ENCODE data around the gene USP28. TPM values are rescaled to one million over a fixed set of nuclear protein-coding genes. Genes with fewer than 3 reads are reported as not detected.

The USP28 gene
- polyA plus RNA-seq, 2 of the 4 experiments (the other 2 are of a cell fraction), result 15.4 to 31.3 TPM

GRCh38 chr11:113833151-113833550 lies 42.2 kb downstream of the USP28 start:
- H3K27ac ChIP-seq, result no peak overlapping the region
- no peak for TF ChIP-seq HDAC2 (IDR thresholded peaks at IDR 0.05)
- no peak for TF ChIP-seq FOSB (CRISPR knock-in tag; IDR thresholded peaks at IDR 0.05)
- TF ChIP-seq, protein P1, sequence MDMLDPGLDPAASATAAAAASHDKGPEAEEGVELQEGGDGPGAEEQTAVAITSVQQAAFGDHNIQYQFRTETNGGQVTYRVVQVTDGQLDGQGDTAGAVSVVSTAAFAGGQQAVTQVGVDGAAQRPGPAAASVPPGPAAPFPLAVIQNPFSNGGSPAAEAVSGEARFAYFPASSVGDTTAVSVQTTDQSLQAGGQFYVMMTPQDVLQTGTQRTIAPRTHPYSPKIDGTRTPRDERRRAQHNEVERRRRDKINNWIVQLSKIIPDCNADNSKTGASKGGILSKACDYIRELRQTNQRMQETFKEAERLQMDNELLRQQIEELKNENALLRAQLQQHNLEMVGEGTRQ (IDR thresholded peaks at IDR 0.05), result no peak
- no peak for TF ChIP-seq RNF2 (IDR thresholded peaks at IDR 0.05; ENCODE audit: borderline replicate concordance, low read depth)
- no peak overlapping the region for H3K4me3 ChIP-seq
- WGBS (ENCODE audit: missing lambda C conversion rate), result 86% methylated on average over 8 of the region's 8 CpGs
- ChIA-PET CTCF (no interaction called here), POLR2A (no interaction called here)
- no peak for DNase-seq (ENCODE audit: low read depth in 1 of 2, low spot score in 1 of 2)
- no peaks in the 10 kb centered on the region for H3K9me3 ChIP-seq
- no peaks in the 10 kb centered on the region for H3K4me1 ChIP-seq
- no peak for ATAC-seq
- no peak for FAIRE-seq
- H3K4me2 ChIP-seq, result no peak overlapping the region

DNA sequence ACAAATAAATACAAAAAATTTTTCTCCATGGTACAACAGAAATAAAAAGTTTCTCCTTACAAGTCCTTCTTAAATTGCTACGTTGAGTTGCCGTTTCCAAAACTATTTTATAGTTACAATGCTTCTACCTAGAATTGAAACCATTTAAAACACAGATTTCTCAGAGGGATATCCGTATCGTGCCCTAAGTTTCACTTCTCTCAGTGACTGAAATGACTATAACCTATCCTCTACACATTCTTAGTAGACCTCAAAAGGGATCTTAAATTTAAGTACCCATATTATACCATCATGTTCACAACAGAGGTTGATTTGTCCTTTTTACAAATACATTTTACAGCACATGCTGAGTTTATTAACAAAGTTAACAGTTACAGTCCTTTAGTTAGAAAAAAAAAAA lies 44.1 kb downstream of the USP28 start:
- CTCF ChIA-PET, result interaction anchor here (1.3 kb wide), 1 partner anchor 429 kb away, joined by 3 read pairs; no protein-coding TSS in a partner anchor
- Histone ChIP-seq H3K4me1 (no peaks in the 10 kb centered on the region), H3K9me3 (no peaks in the 10 kb centered on the region), H3K4me2 (no peak overlapping the region), H3K27ac (no peak overlapping the region), H3K4me3 (no peak overlapping the region)
- DNase-seq (ENCODE audit: low read depth in 1 of 2, low spot score in 1 of 2), result no peak
- no peak for ATAC-seq
- FAIRE-seq, result no peak
- 91% methylated on average over 4 of the region's 4 CpGs for WGBS (ENCODE audit: missing lambda C conversion rate)
- TF ChIP-seq NFE2L2 (conservative IDR thresholded peaks at IDR 0.05; ENCODE audit: low read length) (no peak), TFCP2L1 (CRISPR knock-in tag; IDR thresholded peaks at IDR 0.05) (no peak), ZNF302 (CRISPR knock-in tag; IDR thresholded peaks at IDR 0.05) (no peak), CHD4 (IDR thresholded peaks at IDR 0.05; ENCODE audit: borderline replicate concordance) (no peak), CEBPB (IDR thresholded peaks at IDR 0.05) (no peak), ZFP36 (IDR thresholded peaks at IDR 0.05; ENCODE audit: borderline replicate concordance, partially characterized antibody) (no peak), MYC (IDR thresholded peaks at IDR 0.05; ENCODE audit: borderline replicate concordance, low read length) (no peak)
- TF ChIP-seq, protein P1 (IDR thresholded peaks at IDR 0.05), result no peak
- TF ChIP-seq, protein P2, sequence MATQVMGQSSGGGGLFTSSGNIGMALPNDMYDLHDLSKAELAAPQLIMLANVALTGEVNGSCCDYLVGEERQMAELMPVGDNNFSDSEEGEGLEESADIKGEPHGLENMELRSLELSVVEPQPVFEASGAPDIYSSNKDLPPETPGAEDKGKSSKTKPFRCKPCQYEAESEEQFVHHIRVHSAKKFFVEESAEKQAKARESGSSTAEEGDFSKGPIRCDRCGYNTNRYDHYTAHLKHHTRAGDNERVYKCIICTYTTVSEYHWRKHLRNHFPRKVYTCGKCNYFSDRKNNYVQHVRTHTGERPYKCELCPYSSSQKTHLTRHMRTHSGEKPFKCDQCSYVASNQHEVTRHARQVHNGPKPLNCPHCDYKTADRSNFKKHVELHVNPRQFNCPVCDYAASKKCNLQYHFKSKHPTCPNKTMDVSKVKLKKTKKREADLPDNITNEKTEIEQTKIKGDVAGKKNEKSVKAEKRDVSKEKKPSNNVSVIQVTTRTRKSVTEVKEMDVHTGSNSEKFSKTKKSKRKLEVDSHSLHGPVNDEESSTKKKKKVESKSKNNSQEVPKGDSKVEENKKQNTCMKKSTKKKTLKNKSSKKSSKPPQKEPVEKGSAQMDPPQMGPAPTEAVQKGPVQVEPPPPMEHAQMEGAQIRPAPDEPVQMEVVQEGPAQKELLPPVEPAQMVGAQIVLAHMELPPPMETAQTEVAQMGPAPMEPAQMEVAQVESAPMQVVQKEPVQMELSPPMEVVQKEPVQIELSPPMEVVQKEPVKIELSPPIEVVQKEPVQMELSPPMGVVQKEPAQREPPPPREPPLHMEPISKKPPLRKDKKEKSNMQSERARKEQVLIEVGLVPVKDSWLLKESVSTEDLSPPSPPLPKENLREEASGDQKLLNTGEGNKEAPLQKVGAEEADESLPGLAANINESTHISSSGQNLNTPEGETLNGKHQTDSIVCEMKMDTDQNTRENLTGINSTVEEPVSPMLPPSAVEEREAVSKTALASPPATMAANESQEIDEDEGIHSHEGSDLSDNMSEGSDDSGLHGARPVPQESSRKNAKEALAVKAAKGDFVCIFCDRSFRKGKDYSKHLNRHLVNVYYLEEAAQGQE (IDR thresholded peaks at IDR 0.05), result no peak
- TF ChIP-seq, protein P3, sequence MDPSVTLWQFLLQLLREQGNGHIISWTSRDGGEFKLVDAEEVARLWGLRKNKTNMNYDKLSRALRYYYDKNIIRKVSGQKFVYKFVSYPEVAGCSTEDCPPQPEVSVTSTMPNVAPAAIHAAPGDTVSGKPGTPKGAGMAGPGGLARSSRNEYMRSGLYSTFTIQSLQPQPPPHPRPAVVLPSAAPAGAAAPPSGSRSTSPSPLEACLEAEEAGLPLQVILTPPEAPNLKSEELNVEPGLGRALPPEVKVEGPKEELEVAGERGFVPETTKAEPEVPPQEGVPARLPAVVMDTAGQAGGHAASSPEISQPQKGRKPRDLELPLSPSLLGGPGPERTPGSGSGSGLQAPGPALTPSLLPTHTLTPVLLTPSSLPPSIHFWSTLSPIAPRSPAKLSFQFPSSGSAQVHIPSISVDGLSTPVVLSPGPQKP (IDR thresholded peaks at IDR 0.05; ENCODE audit: low read depth, low read length), result no peak
- TF ChIP-seq, protein P4, sequence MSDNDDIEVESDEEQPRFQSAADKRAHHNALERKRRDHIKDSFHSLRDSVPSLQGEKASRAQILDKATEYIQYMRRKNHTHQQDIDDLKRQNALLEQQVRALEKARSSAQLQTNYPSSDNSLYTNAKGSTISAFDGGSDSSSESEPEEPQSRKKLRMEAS (IDR thresholded peaks at IDR 0.05), result no peak
- POLR2A ChIA-PET, result no interaction called here

DNA sequence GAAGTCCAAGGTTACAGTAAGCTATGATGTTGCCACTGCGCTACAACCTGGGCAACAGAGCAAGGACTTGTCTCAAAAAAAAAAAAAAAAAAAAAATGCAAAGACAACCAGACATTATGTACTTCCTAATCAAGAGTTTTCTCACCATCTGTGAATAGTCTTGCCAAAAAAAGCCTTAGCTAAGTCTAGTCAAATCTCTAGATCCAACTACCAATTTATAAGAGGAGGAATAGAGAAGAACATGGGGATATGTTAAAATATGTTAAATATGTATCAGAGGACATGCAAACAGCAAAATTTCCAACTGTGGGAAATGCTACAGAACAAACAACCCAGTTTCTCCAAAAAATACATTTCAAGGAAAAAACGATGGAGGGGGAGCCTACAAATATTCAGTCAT lies 45.6 kb downstream of the USP28 start:
- CTCF ChIA-PET, result interaction anchor here (0.5 to 0.6 kb wide), 2 partner anchors 15 to 948 kb away, joined by 3 to 4 read pairs; no protein-coding TSS in a partner anchor
- H3K4me3 ChIP-seq, result no peak overlapping the region
- POLR2A ChIA-PET, result no interaction called here
- H3K27ac ChIP-seq, result no peak overlapping the region
- no peak for FAIRE-seq
- DNase-seq (ENCODE audit: low read depth in 1 of 2, low spot score in 1 of 2), result no peak
- ATAC-seq, result no peak
- no peaks in the 10 kb centered on the region; the same call in 2 of the 3 replicates for H3K9me3 ChIP-seq
- H3K4me2 ChIP-seq, result no peak overlapping the region
- H3K4me1 ChIP-seq, result no peaks in the 10 kb centered on the region
- WGBS (ENCODE audit: missing lambda C conversion rate), result 80% methylated on average over 2 of the region's 2 CpGs
- TF ChIP-seq, protein P5, sequence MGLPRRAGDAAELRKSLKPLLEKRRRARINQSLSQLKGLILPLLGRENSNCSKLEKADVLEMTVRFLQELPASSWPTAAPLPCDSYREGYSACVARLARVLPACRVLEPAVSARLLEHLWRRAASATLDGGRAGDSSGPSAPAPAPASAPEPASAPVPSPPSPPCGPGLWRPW (IDR thresholded peaks at IDR 0.05), result no peak
- TF ChIP-seq EHMT2 (IDR thresholded peaks at IDR 0.05; ENCODE audit: low read depth), result no peak
- TF ChIP-seq TP53 (CRISPR knock-in tag; IDR thresholded peaks at IDR 0.05), result no peak
- TF ChIP-seq CBX8 (IDR thresholded peaks at IDR 0.05), result no peak
- TF ChIP-seq EP300 (IDR thresholded peaks at IDR 0.05), result no peak
- TF ChIP-seq RNF2 (IDR thresholded peaks at IDR 0.05; ENCODE audit: borderline replicate concordance, low read depth), result no peak
- TF ChIP-seq NPAS2 (CRISPR knock-in tag; IDR thresholded peaks at IDR 0.05; ENCODE audit: borderline replicate concordance), result no peak
- TF ChIP-seq ZFP36 (IDR thresholded peaks at IDR 0.05; ENCODE audit: borderline replicate concordance, partially characterized antibody), result no peak
- TF ChIP-seq, protein P4 (IDR thresholded peaks at IDR 0.05), result no peak
- no peak for TF ChIP-seq HOXB5 (CRISPR knock-in tag; IDR thresholded peaks at IDR 0.05)
- TF ChIP-seq MAZ (IDR thresholded peaks at IDR 0.05; ENCODE audit: borderline replicate concordance, low read depth, low read length), result no peak
- TF ChIP-seq, protein P3 (IDR thresholded peaks at IDR 0.05; ENCODE audit: low read depth, low read length), result no peak
- TF ChIP-seq, protein P6, sequence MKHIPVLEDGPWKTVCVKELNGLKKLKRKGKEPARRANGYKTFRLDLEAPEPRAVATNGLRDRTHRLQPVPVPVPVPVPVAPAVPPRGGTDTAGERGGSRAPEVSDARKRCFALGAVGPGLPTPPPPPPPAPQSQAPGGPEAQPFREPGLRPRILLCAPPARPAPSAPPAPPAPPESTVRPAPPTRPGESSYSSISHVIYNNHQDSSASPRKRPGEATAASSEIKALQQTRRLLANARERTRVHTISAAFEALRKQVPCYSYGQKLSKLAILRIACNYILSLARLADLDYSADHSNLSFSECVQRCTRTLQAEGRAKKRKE (CRISPR knock-in tag; IDR thresholded peaks at IDR 0.05; ENCODE audit: low read depth), result no peak
- no peak for TF ChIP-seq ZC3H11A (IDR thresholded peaks at IDR 0.05)

Data from A549 (cell line).